Nephron (organoid): ENCODE measurements around the gene MBTPS1.

ENCODE experiments used
- H3K27ac Mint-ChIP-seq, 3 experiments: 2 replicates each; pipeline ENCODE4 v1.8.0; 2020; ENCODE audit warnings: mixed read lengths in 3 of 3, mild to moderate bottlenecking in 2 of 3, moderate library complexity in 1 of 3
- H3K27me3 Mint-ChIP-seq: 2 replicates; pipeline ENCODE4 v1.8.0; 2021; ENCODE audit warnings: low read depth, mild to moderate bottlenecking, moderate library complexity, mixed read lengths
- H3K36me3 Mint-ChIP-seq: 2 replicates; pipeline ENCODE4 v1.8.0; 2020; ENCODE audit warnings: low read depth, mixed read lengths
- H3K4me1 Mint-ChIP-seq: 2 replicates; pipeline ENCODE4 v1.8.0; 2020; ENCODE audit warnings: mixed read lengths
- H3K4me3 Mint-ChIP-seq, 3 experiments: 2 replicates each; pipeline ENCODE4 v1.8.0; 2020; ENCODE audit warnings: mild to moderate bottlenecking in 3 of 3, mixed read lengths in 3 of 3, moderate library complexity in 2 of 3
- H3K9me3 Mint-ChIP-seq: 2 replicates; pipeline ENCODE4 v1.8.0; 2020; ENCODE audit warnings: mixed read lengths
- CTCF ChIP-seq, 3 experiments: fragments of 200-600 bp; sonication (generic); IDR thresholded peaks; one replicate each; pipeline ENCODE4 v1.5.0; 2021; ENCODE audit warnings: antibody characterized with exemption in 3 of 3; ENCODE audit not compliant: unreplicated experiment in 3 of 3

The MBTPS1 gene

GRCh38 chr16:84061236-84061819 is 55.4 kb downstream of the MBTPS1 start:
- Mint-ChIP-seq H3K27me3 (no peaks in the 10 kb centered on the region), H3K9me3 (no peaks in the 10 kb centered on the region), H3K4me3 (no peak overlapping the region), H3K4me1 (no peaks in the 10 kb centered on the region), H3K36me3 (peaks cover 60% of the 10 kb centered on the region), H3K27ac (no peak overlapping the region)
- TF ChIP-seq CTCF (IDR thresholded peaks at IDR 0.05; ENCODE audit: unreplicated experiment in 3 of 3) = no peak

GRCh38 chr16:84059946-84060901 is 56.5 kb downstream of the MBTPS1 start:
- H3K9me3 Mint-ChIP-seq = no peaks in the 10 kb centered on the region
- H3K27ac Mint-ChIP-seq = no peak overlapping the region
- no peaks in the 10 kb centered on the region for H3K4me1 Mint-ChIP-seq
- H3K36me3 Mint-ChIP-seq = peaks cover 69% of the 10 kb centered on the region
- no peak for TF ChIP-seq CTCF (IDR thresholded peaks at IDR 0.05; ENCODE audit: unreplicated experiment in 3 of 3)
- H3K27me3 Mint-ChIP-seq = no peaks in the 10 kb centered on the region
- no peak overlapping the region for H3K4me3 Mint-ChIP-seq

- Mint-ChIP-seq H3K9me3 (no peaks in the 10 kb centered on the region), H3K36me3 (peaks cover 72% of the 10 kb centered on the region), H3K4me3 (no peak overlapping the region), H3K4me1 (no peaks in the 10 kb centered on the region), H3K27me3 (no peaks in the 10 kb centered on the region), H3K27ac (no peak overlapping the region)
- TF ChIP-seq CTCF (IDR thresholded peaks at IDR 0.05; ENCODE audit: unreplicated experiment in 3 of 3) = no peak
These were observed 57.6 kb downstream of the MBTPS1 start for GRCh38 chr16:84059111-84059510.

GRCh38 chr16:84058664-84059063 is 58.1 kb downstream of the MBTPS1 start:
- no peak for TF ChIP-seq CTCF (IDR thresholded peaks at IDR 0.05; ENCODE audit: unreplicated experiment in 3 of 3)
- Mint-ChIP-seq H3K9me3 (no peaks in the 10 kb centered on the region), H3K4me1 (no peaks in the 10 kb centered on the region), H3K36me3 (peaks cover 72% of the 10 kb centered on the region), H3K4me3 (no peak overlapping the region), H3K27ac (no peak overlapping the region), H3K27me3 (no peaks in the 10 kb centered on the region)

- no peaks in the 10 kb centered on the region for H3K4me1 Mint-ChIP-seq
- TF ChIP-seq CTCF (IDR thresholded peaks at IDR 0.05; ENCODE audit: unreplicated experiment in 3 of 3) = no peak
- no peak overlapping the region for H3K27ac Mint-ChIP-seq
- no peaks in the 10 kb centered on the region for H3K9me3 Mint-ChIP-seq
- no peak overlapping the region for H3K4me3 Mint-ChIP-seq
- no peaks in the 10 kb centered on the region for H3K27me3 Mint-ChIP-seq
- H3K36me3 Mint-ChIP-seq = peaks cover 73% of the 10 kb centered on the region
These were observed 58.5 kb downstream of the MBTPS1 start for GRCh38 chr16:84058211-84058610.
